Ascending aorta (tissue), 2 donors: ENCODE data around the gene WDFY3. TPM values are rescaled to one million over a fixed set of nuclear protein-coding genes. Genes with fewer than 3 reads are reported as not detected.

Experiments
- DNase-seq, 2 donors: peaks; one replicate each; pipeline ENCODE4 v3.0.0-alpha.2; 2019; ENCODE audit warnings: low spot score in 2 of 2
- H3K27ac ChIP-seq, 2 donors: fragments of 200-600 bp; sonication (generic); one replicate each; pipeline ENCODE4 v1.5.1; 2016 to 2017; ENCODE audit warnings: mild to moderate bottlenecking in 1 of 2
- H3K27me3 ChIP-seq: fragments of 200-600 bp; sonication (generic); one replicate; pipeline ENCODE4 v1.5.1; 2017
- H3K36me3 ChIP-seq, 2 donors: fragments of 200-600 bp; sonication (generic); one replicate each; pipeline ENCODE4 v1.5.1; 2016
- H3K4me1 ChIP-seq, 2 donors: fragments of 200-600 bp; sonication (generic); one replicate each; pipeline ENCODE4 v1.5.1; 2016 to 2017; ENCODE audit warnings: mild to moderate bottlenecking in 1 of 2
- H3K4me3 ChIP-seq, 2 donors: fragments of 200-600 bp; sonication (generic); one replicate each; pipeline ENCODE4 v1.5.1; 2016 to 2017; ENCODE audit warnings: mild to moderate bottlenecking in 1 of 2
- H3K9me3 ChIP-seq, 2 donors: fragments of 200-600 bp; sonication (generic); one replicate each; pipeline ENCODE4 v1.5.1; 2016
- CTCF ChIP-seq, 3 experiments: fragments of 200-600 bp in 2 of 3; fragments of 450-650 bp in 1 of 3; sonication (generic) in 2 of 3; IDR thresholded peaks; one replicate each; pipeline ENCODE4 v1.5.1; 2016 to 2019; ENCODE audit warnings: antibody characterized with exemption in 3 of 3, mild to moderate bottlenecking in 1 of 3, moderate library complexity in 1 of 3
- intact Hi-C: fragments of 100-400 bp; cut with DNase I; formaldehyde crosslinking; loops from one replicate; pipeline ENCODE4 v1.15.1; 2023
- total RNA-seq: library from RNA; depleted of rRNA; stranded (reverse); fragments of >200 nt; gene quantifications from one replicate; pipeline ENCODE4 v1.1.0, GENCODE V29; 2016

WDFY3 gene
- total RNA-seq, 1 donor from 2014 or later = 30.2 TPM

DNA sequence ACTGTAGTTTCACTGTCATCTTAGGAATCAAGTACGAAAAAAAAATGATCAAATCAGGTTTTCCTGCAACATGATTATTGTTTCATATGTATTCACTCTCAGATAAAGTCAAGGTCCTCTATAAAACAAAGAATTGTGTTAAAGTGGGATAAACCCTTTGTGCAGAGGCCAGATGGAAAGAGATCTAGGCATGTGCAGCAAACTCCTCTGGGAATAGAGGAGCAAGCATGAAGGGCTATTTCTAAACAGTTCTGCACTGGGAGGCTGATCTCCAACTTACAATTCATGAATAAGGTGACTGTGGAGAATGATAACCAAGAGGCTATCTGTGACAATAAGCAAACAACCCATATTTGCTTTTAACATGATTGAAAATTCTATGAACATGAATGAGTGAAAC is 2.4 kb upstream of the WDFY3 start:
- intact Hi-C loops = loop anchor here (5.0 kb wide), 1 partner anchor 157 kb away; no protein-coding TSS in a partner anchor
- no peaks in the 10 kb centered on the region for H3K36me3 ChIP-seq
- no peaks in the 10 kb centered on the region for H3K27me3 ChIP-seq
- H3K4me3 ChIP-seq = no peak overlapping the region
- peaks cover 0 to 23% of the 10 kb centered on the region in 2 donors for H3K4me1 ChIP-seq
- H3K9me3 ChIP-seq = no peaks in the 10 kb centered on the region
- H3K27ac ChIP-seq = no peak overlapping the region
- no peak for DNase-seq
- TF ChIP-seq CTCF (IDR thresholded peaks at IDR 0.05) = no peak

DNA sequence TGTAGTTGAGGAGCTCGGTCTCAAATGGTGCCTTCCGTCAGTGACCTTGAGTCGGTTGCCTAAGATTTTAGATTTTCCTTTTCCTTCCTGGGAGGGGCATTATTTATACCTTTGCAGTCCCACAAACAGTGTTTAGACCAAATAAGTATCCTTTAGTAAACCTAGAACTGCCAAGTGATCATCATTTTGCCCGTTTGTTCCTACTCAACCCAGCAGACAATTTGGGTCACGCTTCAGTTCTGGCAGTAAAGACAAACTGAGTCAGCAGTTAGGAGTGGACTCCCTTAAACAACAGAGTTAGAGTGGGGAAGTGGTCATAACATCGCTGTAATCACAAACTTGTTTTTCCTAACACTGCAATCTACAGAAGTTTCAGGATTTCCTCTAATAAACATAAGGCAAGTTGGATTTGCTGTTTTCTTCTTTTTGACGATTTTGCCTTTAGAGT is 777 bp upstream of the WDFY3 start:
- intact Hi-C loops = loop anchor here (5.0 kb wide), 1 partner anchor 155 kb away; no protein-coding TSS in a partner anchor
- Histone ChIP-seq H3K27me3 (no peaks in the 10 kb centered on the region), H3K36me3 (no peaks in the 10 kb centered on the region), H3K27ac (peak overlapping the region; percentile 91 to 95), H3K4me1 (peaks cover 0 to 28% of the 10 kb centered on the region in 2 donors), H3K4me3 (peak overlapping the region; percentile 85 to 87), H3K9me3 (no peaks in the 10 kb centered on the region)
- DNase-seq = no peak
- TF ChIP-seq CTCF (IDR thresholded peaks at IDR 0.05) = no peak

GRCh38 chr4:84965553-84966381 is 723 bp downstream of the WDFY3 start:
- H3K27ac ChIP-seq = peak overlapping the region; percentile 91 to 95
- no peaks in the 10 kb centered on the region for H3K27me3 ChIP-seq
- peaks cover 0 to 26% of the 10 kb centered on the region in 2 donors for H3K4me1 ChIP-seq
- no peaks in the 10 kb centered on the region for H3K9me3 ChIP-seq
- peak overlapping the region; percentile 85 to 87 for H3K4me3 ChIP-seq
- H3K36me3 ChIP-seq = no peaks in the 10 kb centered on the region
- peak in 1 of 2 donors; percentile 69 for DNase-seq
- peak in 1 of 3 experiments; percentile 11 for TF ChIP-seq CTCF (IDR thresholded peaks at IDR 0.05)
- intact Hi-C loops = loop anchor here (2.0 to 5.0 kb wide), 2 partner anchors 29 to 153 kb away; no protein-coding TSS in a partner anchor

DNA sequence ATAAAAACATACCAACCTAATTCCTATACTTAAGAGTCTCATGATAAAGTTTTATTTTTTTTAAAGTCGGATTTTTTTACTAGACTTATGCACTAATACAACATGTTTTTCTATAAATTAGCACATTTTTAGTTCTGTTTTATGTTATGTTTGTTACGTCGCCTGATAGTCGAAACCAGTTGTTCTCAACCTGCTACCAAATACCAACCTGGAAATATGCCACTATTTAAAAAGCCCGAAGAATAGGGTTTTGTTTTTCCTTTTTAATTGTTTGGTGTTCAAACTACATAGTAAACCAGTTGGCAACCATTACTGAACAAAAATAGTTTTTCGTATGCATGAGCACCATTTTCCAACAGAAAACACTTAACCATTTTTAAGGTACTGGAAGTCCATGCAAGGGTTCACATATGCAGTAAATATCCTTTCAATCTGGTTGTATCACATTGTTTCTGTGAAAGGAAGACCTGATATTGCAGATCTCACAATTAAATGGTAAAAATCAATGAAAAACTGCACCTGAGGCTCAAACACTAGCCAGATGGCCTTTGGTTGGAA is 1.4 kb downstream of the WDFY3 start:
- peaks cover 0 to 23% of the 10 kb centered on the region in 2 donors for H3K4me1 ChIP-seq
- no peak for DNase-seq
- peak overlapping the region; percentile 85 to 87 for H3K4me3 ChIP-seq
- no peak for TF ChIP-seq CTCF (IDR thresholded peaks at IDR 0.05)
- H3K27ac ChIP-seq = peak overlapping the region; percentile 91 to 95
- H3K9me3 ChIP-seq = no peaks in the 10 kb centered on the region
- H3K36me3 ChIP-seq = no peaks in the 10 kb centered on the region
- no peaks in the 10 kb centered on the region for H3K27me3 ChIP-seq
- intact Hi-C loops = loop anchor here (2.0 to 5.0 kb wide), 2 partner anchors 28 to 153 kb away; no protein-coding TSS in a partner anchor

DNA sequence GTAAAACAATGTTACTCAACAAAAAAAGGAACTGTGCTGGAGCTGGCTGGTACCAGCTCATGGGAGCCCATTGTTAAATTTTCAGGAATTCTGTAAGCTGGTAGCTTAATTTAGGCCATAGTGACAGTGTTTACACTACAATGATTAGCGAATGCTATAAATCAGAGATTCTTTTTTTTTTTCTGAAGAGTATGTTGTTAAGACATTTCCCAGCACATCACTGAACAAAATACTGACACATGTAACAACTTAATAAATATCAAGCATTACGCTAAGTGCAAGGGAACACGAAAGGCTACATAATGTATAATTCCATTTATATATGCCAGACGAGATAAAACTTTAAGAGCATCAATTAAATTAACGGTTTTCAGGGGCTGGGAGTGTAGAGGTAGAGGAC is 4.4 kb downstream of the WDFY3 start:
- no peak for TF ChIP-seq CTCF (IDR thresholded peaks at IDR 0.05)
- intact Hi-C loops = no loop called here

More for the DNA sequence above, 4.4 kb downstream of the WDFY3 start:
- Histone ChIP-seq H3K4me1 (peaks cover 7 to 31% of the 10 kb centered on the region in 2 donors), H3K27ac (no peak overlapping the region), H3K36me3 (no peaks in the 10 kb centered on the region), H3K9me3 (no peaks in the 10 kb centered on the region), H3K27me3 (no peaks in the 10 kb centered on the region), H3K4me3 (no peak overlapping the region)
- DNase-seq = no peak
